ENCODE results near the gene COQ8A. TPM values are rescaled to one million over a fixed set of nuclear protein-coding genes. Genes with fewer than 3 reads are reported as not detected.
A peak's percentile ranks its signal among the peaks of the same experiment; 100 is the strongest.
"Not testable (repeated sequence)": the region's sequence is repeated elsewhere in the genome, so short reads cannot be mapped to it uniquely, and the experiment has no call there.

COQ8A gene
- polyA plus RNA-seq, 1 donor from 2014 or later: 57.4 TPM

GRCh38 chr1:226953175-226953800 lies 13.2 kb downstream of the COQ8A start:
- H3K4me3 Mint-ChIP-seq: no peak overlapping the region
- no peaks in the 10 kb centered on the region for H3K27me3 Mint-ChIP-seq
- peaks cover 7% of the 10 kb centered on the region for H3K36me3 Mint-ChIP-seq
- H3K9me3 Mint-ChIP-seq: peaks cover 0 to under 1% (median 0%) of the 10 kb centered on the region in 3 donors
- H3K4me1 Mint-ChIP-seq: peaks cover 13 to 41% (median 36%) of the 10 kb centered on the region in 3 donors
- H3K27ac Mint-ChIP-seq: peak overlapping the region in 1 of 3 donors; percentile 48

GRCh38 chr1:226954337-226954736 lies 14.2 kb downstream of the COQ8A start:
- peaks cover 3% of the 10 kb centered on the region for H3K36me3 Mint-ChIP-seq
- H3K4me3 Mint-ChIP-seq: peak overlapping the region in 1 of 4 donors; percentile 22
- H3K9me3 Mint-ChIP-seq: no peaks in the 10 kb centered on the region
- peaks cover 9 to 45% (median 27%) of the 10 kb centered on the region in 3 donors for H3K4me1 Mint-ChIP-seq
- H3K27me3 Mint-ChIP-seq: no peaks in the 10 kb centered on the region
- H3K27ac Mint-ChIP-seq: no peak overlapping the region

DNA sequence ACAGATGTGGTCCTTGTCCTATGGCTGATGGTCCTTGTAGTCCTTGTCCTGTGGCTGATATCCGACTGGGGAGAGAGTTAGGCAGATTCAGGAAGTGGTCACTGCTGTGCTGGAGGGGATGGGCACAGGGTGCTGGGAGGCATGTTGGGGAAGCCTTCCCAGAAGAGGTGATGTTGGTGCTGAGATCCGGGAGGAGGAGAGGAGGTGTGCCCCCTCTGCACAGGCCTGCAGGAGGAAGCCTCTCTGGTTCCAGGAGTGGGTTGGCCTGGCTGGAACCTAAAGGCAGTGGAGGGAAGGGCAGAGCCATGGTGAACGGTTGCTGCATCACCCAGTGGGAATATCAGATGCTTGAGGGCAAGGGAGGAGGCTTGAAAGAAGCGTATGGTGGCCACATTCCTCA lies 14.7 kb downstream of the COQ8A start:
- Mint-ChIP-seq H3K36me3 (peaks cover 3% of the 10 kb centered on the region), H3K9me3 (no peaks in the 10 kb centered on the region), H3K27me3 (no peaks in the 10 kb centered on the region), H3K4me1 (peaks cover 12 to 41% (median 24%) of the 10 kb centered on the region in 3 donors), H3K27ac (no peak overlapping the region), H3K4me3 (no peak overlapping the region)

- H3K36me3 Mint-ChIP-seq, H3K9me3 Mint-ChIP-seq, H3K4me3 Mint-ChIP-seq, H3K27me3 Mint-ChIP-seq, H3K27ac Mint-ChIP-seq: not testable (repeated sequence)
- H3K4me1 Mint-ChIP-seq: peaks cover 14 to 33% (median 23%) of the 10 kb centered on the region in 3 donors
Measured at GRCh38 chr1:226955857-226956256, 15.8 kb downstream of the COQ8A start.

DNA sequence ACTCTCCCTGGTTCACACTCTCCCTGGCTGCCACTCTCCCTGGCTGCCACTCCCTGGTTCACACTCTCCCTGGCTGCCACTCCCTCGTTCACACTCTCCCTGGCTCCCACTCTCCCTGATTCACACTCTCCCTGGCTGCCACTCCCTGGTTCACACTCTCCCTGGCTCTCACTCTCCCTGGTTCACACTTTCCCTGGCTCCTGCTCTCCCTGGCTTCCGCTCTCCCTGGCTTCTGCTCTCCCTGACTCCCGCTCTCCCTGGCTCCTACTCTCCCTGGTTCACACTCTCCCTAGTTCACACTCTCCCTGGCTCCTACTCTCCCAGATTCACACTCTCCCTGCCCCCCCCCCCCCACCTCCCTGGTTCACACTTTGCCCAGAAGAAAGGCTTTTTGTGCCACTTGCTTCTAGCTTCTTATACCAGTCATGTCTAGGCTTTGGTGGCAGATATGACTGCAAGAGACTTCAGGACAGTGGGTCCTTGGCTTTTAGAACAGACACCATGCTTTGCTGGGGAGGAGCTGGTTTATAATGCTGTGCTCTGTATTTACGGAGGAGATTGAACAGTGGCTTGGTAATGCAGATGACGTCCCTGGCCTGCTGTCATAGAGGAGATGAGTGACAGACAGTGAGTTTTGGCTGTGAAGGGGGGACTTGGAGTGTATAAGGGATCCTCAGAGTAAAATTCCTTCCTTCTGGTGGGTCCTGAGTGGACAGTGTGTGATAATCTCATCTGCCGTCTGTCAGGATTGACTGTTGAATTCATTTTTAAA lies 17.0 kb downstream of the COQ8A start:
- no peaks in the 10 kb centered on the region for H3K27me3 Mint-ChIP-seq
- peaks cover 3% of the 10 kb centered on the region for H3K36me3 Mint-ChIP-seq
- no peaks in the 10 kb centered on the region for H3K9me3 Mint-ChIP-seq
- peaks cover 14 to 27% (median 19%) of the 10 kb centered on the region in 3 donors for H3K4me1 Mint-ChIP-seq
- no peak overlapping the region for H3K27ac Mint-ChIP-seq
- peak overlapping the region in 1 of 4 donors; percentile 54 for H3K4me3 Mint-ChIP-seq

DNA sequence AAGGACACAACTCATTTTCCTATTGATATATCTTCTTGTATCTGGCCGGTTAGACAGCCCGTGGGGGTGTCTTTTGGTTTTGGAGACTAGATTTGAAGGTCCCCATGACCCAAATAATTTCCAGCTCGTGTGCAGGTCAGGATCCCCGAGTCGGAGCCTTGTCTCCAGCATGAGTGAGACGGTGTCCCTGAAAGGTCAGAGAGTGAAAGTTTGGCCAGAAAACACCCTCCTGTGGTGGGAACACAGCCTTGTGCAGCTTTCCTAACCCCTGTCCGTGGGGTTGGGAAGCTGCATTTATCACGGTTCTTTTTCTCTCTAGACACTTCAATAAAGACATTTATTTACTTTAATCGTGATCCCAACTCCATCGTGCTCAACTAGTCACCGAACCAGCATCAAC lies 17.6 kb downstream of the COQ8A start:
- peak overlapping the region in 1 of 3 donors; percentile 86 for H3K27ac Mint-ChIP-seq
- H3K27me3 Mint-ChIP-seq: no peaks in the 10 kb centered on the region
- H3K36me3 Mint-ChIP-seq: peaks cover 3% of the 10 kb centered on the region
- peaks cover 14 to 24% (median 18%) of the 10 kb centered on the region in 3 donors for H3K4me1 Mint-ChIP-seq
- H3K4me3 Mint-ChIP-seq: no peak overlapping the region
- H3K9me3 Mint-ChIP-seq: no peaks in the 10 kb centered on the region

GRCh38 chr1:226958300-226958699 lies 18.2 kb downstream of the COQ8A start:
- Mint-ChIP-seq H3K9me3 (no peaks in the 10 kb centered on the region), H3K27me3 (no peaks in the 10 kb centered on the region), H3K27ac (peak overlapping the region in 1 of 3 donors; percentile 86), H3K36me3 (peaks cover 3% of the 10 kb centered on the region), H3K4me3 (no peak overlapping the region), H3K4me1 (peaks cover 18 to 20% (median 18%) of the 10 kb centered on the region in 3 donors)

DNA sequence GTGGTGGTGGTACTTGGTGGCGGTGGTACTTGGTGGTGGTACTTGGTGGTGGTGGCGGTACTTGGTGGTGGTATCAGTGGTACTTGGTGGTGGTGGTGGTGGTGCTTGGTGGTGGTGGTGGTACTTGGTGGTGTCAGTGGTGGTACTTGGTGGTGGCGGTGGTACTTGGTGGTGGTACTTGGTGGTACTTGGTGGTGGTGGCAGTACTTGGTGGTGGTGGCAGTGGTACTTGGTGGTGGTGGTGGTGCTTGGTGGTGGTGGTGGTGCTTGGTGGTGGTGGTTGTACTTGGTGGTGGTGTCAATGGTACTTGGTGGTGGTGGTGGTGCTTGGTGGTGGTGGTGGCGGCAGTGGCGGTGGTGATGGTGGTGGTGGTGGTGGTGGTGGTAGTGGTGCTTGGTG lies 20.2 kb downstream of the COQ8A start:
- no peak overlapping the region for H3K4me3 Mint-ChIP-seq
- peaks cover 1% of the 10 kb centered on the region for H3K36me3 Mint-ChIP-seq
- no peaks in the 10 kb centered on the region for H3K27me3 Mint-ChIP-seq
- H3K4me1 Mint-ChIP-seq: peaks cover 15 to 21% (median 16%) of the 10 kb centered on the region in 3 donors
- no peaks in the 10 kb centered on the region for H3K9me3 Mint-ChIP-seq
- no peak overlapping the region for H3K27ac Mint-ChIP-seq

DNA sequence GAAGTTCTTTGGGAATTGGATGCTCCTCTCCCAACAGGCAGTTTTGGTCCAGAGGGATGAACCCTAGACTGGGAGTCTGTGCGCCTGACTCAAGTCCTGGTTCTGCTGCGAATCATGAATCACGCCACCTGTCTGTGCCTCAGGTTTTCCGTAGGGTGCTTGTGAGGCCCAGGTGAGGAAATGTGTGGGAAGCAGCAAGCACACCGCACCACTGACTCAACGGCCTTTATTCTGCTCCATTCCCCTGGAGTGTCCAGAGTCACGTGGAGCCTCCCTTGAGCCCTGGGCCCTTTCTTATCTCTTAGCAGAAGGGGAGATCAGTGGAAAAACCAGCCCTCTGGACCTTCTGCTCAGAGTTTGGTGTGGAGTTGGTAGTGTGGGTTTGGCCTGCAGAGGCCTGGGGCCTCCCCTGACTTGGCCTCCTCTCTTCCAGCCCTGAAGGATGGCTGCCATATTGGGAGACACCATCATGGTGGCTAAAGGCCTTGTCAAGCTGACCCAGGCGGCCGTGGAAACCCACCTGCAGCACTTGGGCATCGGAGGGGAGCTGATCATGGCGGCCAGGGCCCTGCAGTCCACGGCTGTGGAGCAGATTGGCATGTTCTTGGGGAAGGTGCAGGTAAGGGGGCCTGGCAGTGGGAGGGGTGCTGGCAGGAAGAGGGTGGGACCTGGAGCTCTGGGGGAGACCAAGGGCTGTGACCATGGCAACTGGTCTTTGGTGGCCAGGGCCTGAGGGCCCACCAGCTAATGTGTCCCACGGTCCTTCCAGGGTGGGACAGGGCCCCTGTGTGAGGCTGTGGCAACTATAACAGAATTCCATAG lies 21.1 kb downstream of the COQ8A start:
- H3K36me3 Mint-ChIP-seq: peaks cover 4% of the 10 kb centered on the region
- H3K27me3 Mint-ChIP-seq: no peaks in the 10 kb centered on the region
- H3K4me1 Mint-ChIP-seq: peaks cover 15 to 21% (median 17%) of the 10 kb centered on the region in 3 donors
- no peak overlapping the region for H3K27ac Mint-ChIP-seq
- no peaks in the 10 kb centered on the region for H3K9me3 Mint-ChIP-seq
- H3K4me3 Mint-ChIP-seq: peak overlapping the region in 1 of 4 donors; percentile 39

GRCh38 chr1:226962421-226963391 lies 22.6 kb downstream of the COQ8A start:
- H3K36me3 Mint-ChIP-seq: peaks cover 9% of the 10 kb centered on the region
- H3K4me1 Mint-ChIP-seq: peaks cover 14 to 21% (median 15%) of the 10 kb centered on the region in 3 donors
- no peaks in the 10 kb centered on the region for H3K9me3 Mint-ChIP-seq
- no peaks in the 10 kb centered on the region for H3K27me3 Mint-ChIP-seq
- no peak overlapping the region for H3K27ac Mint-ChIP-seq
- no peak overlapping the region for H3K4me3 Mint-ChIP-seq

DNA sequence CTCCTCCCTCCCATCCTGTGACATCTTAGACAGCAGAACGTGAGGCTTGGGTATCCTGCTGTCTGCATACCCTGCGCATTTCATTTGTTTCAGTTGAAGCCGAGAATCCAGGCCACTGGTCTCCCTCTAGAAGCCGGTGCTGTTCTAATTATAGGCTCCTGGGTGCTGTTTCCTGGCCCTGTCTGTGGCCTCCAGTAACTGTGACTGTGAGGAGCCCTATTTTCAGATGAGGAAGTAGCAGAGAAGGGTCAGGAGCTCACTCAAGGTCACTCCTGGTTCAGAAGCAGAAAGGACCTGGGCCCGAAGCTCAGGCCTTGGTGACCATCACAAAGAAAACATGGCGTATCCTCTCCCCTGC lies 24.0 kb downstream of the COQ8A start:
- H3K4me1 Mint-ChIP-seq: peaks cover 6 to 17% (median 7%) of the 10 kb centered on the region in 3 donors
- peak overlapping the region in 1 of 3 donors; percentile 81 for H3K27ac Mint-ChIP-seq
- H3K27me3 Mint-ChIP-seq: no peaks in the 10 kb centered on the region
- peak overlapping the region in 2 of 4 donors; percentile 17 to 76 for H3K4me3 Mint-ChIP-seq
- no peaks in the 10 kb centered on the region for H3K9me3 Mint-ChIP-seq
- H3K36me3 Mint-ChIP-seq: peaks cover 11% of the 10 kb centered on the region

DNA sequence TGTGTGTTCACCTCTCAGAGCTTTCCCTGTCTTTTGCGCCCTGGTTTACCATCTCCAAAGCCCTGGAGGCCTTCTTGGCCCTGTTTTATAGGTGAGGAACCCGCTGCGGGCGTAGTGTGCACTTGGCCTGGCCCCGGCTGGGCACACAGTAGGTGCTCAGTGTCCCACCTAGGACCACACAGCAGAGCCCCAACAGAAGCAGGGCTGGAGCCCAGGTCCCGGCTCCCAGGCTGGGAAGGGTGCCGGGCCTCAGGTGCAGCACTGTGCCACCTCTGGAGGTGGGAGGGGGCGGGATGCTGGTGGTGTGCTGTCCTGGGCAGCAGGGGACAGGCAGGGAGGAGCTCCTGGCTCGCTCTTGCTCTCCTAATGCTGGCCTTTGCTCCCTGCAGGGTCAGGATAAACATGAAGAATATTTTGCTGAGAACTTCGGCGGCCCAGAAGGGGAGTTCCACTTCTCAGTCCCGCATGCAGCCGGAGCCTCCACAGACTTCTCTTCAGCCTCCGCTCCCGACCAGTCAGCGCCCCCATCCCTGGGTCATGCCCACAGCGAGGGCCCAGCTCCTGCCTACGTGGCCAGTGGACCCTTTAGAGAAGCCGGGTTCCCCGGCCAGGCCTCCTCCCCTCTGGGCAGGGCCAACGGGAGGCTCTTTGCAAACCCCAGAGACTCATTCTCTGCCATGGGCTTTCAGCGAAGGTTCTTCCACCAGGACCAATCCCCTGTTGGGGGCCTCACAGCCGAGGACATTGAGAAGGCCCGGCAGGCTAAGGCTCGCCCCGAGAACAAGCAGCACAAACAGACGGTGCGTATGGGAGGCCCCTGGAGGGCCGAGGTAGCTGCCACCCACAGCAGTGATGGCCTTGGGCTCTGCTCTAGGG lies 24.8 kb downstream of the COQ8A start:
- peaks cover 7 to 14% (median 10%) of the 10 kb centered on the region in 3 donors for H3K4me1 Mint-ChIP-seq
- peaks cover 13% of the 10 kb centered on the region for H3K36me3 Mint-ChIP-seq
- no peak overlapping the region for H3K4me3 Mint-ChIP-seq
- no peak overlapping the region for H3K27ac Mint-ChIP-seq
- no peaks in the 10 kb centered on the region for H3K9me3 Mint-ChIP-seq
- H3K27me3 Mint-ChIP-seq: no peaks in the 10 kb centered on the region
